Measurements from ENCODE around the gene BAZ1B.
"Not testable (repeated sequence)": the region's sequence is repeated elsewhere in the genome, so short reads cannot be mapped to it uniquely, and the experiment has no call there.

Gene BAZ1B

DNA sequence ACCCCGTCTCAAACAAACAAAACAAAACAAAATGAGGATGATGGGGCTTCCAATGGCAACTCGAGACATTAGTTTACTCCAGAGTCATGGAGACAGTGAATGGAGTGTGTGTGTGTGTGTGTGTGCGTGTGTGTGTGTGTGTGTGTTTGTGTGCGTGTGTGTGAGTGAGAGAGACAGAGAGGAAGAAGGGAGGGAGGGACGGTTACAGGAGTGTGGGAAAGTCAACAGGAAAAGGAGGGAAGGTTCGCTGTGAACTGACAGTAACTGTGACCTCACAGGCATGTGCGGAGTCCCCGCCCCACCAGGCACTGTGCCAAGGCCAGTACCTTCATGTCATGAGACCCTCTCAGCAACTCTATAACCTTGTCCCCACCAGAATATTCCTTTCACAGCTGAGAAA, 102.1 kb downstream of the BAZ1B start:
- not testable (repeated sequence) for H3K4me3 ChIP-seq (ENCODE audit: low read depth in 1 of 5, low read length in 5 of 5); H3K36me3 ChIP-seq (ENCODE audit: control insufficient read depth in 5 of 5, insufficient read depth in 5 of 5, low read length in 5 of 5); H3K27ac ChIP-seq (ENCODE audit: low read depth, low read length); H3K9ac ChIP-seq (ENCODE audit: low read length in 5 of 5); H3K27me3 ChIP-seq (ENCODE audit: control insufficient read depth in 5 of 5, insufficient read depth in 4 of 5, low read length in 5 of 5); H3K9me3 ChIP-seq (ENCODE audit: control insufficient read depth in 5 of 5, low read length in 5 of 5)
- peaks cover 0 to 14% (median 12%) of the 10 kb centered on the region in 5 donors for H3K4me1 ChIP-seq (ENCODE audit: control insufficient read depth in 5 of 5, insufficient read depth in 5 of 5, low read length in 5 of 5)

- no peak overlapping the region for H3K4me3 ChIP-seq (ENCODE audit: low read depth in 1 of 5, low read length in 5 of 5)
Measured at GRCh38 chr7:73418113-73418703, 103.9 kb downstream of the BAZ1B start.

GRCh38 chr7:73410541-73411131, 111.5 kb downstream of the BAZ1B start:
- not testable (repeated sequence) for H3K9me3 ChIP-seq (ENCODE audit: control insufficient read depth in 5 of 5, low read length in 5 of 5); H3K4me3 ChIP-seq (ENCODE audit: low read depth in 1 of 5, low read length in 5 of 5); H3K9ac ChIP-seq (ENCODE audit: low read length in 5 of 5); H3K4me1 ChIP-seq (ENCODE audit: control insufficient read depth in 5 of 5, insufficient read depth in 5 of 5, low read length in 5 of 5); H3K27ac ChIP-seq (ENCODE audit: low read depth, low read length); H3K27me3 ChIP-seq (ENCODE audit: control insufficient read depth in 5 of 5, insufficient read depth in 4 of 5, low read length in 5 of 5); H3K36me3 ChIP-seq (ENCODE audit: control insufficient read depth in 5 of 5, insufficient read depth in 5 of 5, low read length in 5 of 5)

More at GRCh38 chr7:73418113-73418703, 103.9 kb downstream of the BAZ1B start:
- no peaks in the 10 kb centered on the region for H3K36me3 ChIP-seq (ENCODE audit: control insufficient read depth in 5 of 5, insufficient read depth in 5 of 5, low read length in 5 of 5)
- H3K27ac ChIP-seq (ENCODE audit: low read depth, low read length), result no peak overlapping the region
- no peaks in the 10 kb centered on the region for H3K27me3 ChIP-seq (ENCODE audit: control insufficient read depth in 5 of 5, insufficient read depth in 4 of 5, low read length in 5 of 5)
- H3K9me3 ChIP-seq (ENCODE audit: control insufficient read depth in 5 of 5, low read length in 5 of 5), result no peaks in the 10 kb centered on the region
- no peaks in the 10 kb centered on the region for H3K4me1 ChIP-seq (ENCODE audit: control insufficient read depth in 5 of 5, insufficient read depth in 5 of 5, low read length in 5 of 5)
- H3K9ac ChIP-seq (ENCODE audit: low read length in 5 of 5), result no peak overlapping the region

DNA sequence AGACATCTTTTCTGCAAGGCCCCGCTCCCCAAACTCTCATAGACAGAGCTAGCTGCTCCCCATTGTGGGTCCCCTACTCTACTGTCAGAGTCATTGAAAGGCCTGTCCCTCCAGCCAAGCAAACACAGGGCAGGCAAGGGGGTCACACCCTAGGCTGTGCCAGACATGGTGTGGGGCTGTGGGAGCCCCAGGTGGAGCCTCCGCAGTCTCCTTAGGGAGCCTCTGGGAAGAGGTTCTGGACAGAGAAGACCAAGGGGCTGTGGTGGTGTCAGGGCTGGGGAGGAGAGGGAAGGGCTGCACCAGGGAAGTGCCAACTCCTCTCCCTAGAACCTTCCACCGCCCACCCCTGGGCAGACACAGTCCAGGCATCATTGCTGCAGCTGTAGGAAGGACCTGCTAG, 117.2 kb downstream of the BAZ1B start:
- H3K4me1 ChIP-seq (ENCODE audit: control insufficient read depth in 5 of 5, insufficient read depth in 5 of 5, low read length in 5 of 5); H3K36me3 ChIP-seq (ENCODE audit: control insufficient read depth in 5 of 5, insufficient read depth in 5 of 5, low read length in 5 of 5); H3K27ac ChIP-seq (ENCODE audit: low read depth, low read length); H3K27me3 ChIP-seq (ENCODE audit: control insufficient read depth in 5 of 5, insufficient read depth in 4 of 5, low read length in 5 of 5); H3K4me3 ChIP-seq (ENCODE audit: low read depth in 1 of 5, low read length in 5 of 5); H3K9ac ChIP-seq (ENCODE audit: low read length in 5 of 5); H3K9me3 ChIP-seq (ENCODE audit: control insufficient read depth in 5 of 5, low read length in 5 of 5): not testable (repeated sequence)

GRCh38 chr7:73399185-73400050, 122.7 kb downstream of the BAZ1B start:
- H3K9me3 ChIP-seq (ENCODE audit: control insufficient read depth in 5 of 5, low read length in 5 of 5); H3K36me3 ChIP-seq (ENCODE audit: control insufficient read depth in 5 of 5, insufficient read depth in 5 of 5, low read length in 5 of 5); H3K9ac ChIP-seq (ENCODE audit: low read length in 5 of 5); H3K27me3 ChIP-seq (ENCODE audit: control insufficient read depth in 5 of 5, insufficient read depth in 4 of 5, low read length in 5 of 5); H3K27ac ChIP-seq (ENCODE audit: low read depth, low read length): not testable (repeated sequence)
- Histone ChIP-seq H3K4me3 (ENCODE audit: low read depth in 1 of 5, low read length in 5 of 5) (peak overlapping the region; percentile 42 to 56 (median 49)), H3K4me1 (ENCODE audit: control insufficient read depth in 5 of 5, insufficient read depth in 5 of 5, low read length in 5 of 5) (peaks cover 5 to 34% (median 22%) of the 10 kb centered on the region in 5 donors)

DNA sequence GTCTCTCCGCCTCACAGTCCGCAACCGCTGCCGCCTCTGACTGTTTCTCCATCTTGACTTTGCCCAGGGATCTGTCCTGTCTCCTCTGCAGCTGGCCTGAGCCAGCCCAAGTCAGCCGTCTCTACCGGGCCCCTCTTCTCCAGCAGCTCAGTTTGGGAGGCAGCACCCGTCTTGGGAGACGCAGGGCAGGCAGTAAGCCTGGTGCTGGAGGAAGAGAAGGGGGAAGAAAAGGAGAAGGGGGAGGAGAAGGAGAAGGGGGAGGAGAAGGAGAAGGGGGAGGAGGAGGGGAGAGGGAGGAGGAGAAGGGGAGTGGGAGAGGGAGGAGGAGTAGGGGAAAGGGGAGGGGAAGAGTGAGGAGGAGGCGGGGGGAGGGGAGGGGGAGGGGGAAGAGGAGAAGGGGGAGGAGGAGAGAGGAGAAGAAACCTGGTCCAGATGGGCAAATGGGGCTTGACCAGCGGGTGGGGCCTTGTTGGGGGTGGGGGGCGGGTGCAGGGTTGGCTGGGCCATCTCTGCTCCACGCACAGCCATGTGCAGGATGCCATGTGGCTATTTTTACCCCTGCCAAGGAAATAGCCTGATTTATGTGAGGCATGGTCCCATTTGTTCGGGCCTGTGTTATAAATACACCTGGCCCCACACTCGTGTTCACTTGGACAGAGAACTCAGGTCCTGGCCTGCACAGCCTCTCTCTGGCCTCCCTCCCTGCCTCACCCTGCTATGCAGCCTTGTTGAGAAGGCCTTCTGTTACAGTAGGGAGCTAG, 124.4 kb downstream of the BAZ1B start:
- peak overlapping the region; percentile 72 for H3K27ac ChIP-seq (ENCODE audit: low read depth, low read length)
- H3K4me3 ChIP-seq (ENCODE audit: low read depth in 1 of 5, low read length in 5 of 5), result peak overlapping the region; percentile 57 to 84 (median 70)
- peaks cover 7 to 43% (median 31%) of the 10 kb centered on the region in 5 donors for H3K4me1 ChIP-seq (ENCODE audit: control insufficient read depth in 5 of 5, insufficient read depth in 5 of 5, low read length in 5 of 5)
- no peaks in the 10 kb centered on the region for H3K27me3 ChIP-seq (ENCODE audit: control insufficient read depth in 5 of 5, insufficient read depth in 4 of 5, low read length in 5 of 5)
- no peaks in the 10 kb centered on the region for H3K36me3 ChIP-seq (ENCODE audit: control insufficient read depth in 5 of 5, insufficient read depth in 5 of 5, low read length in 5 of 5)
- peak overlapping the region in 4 of 5 donors; percentile 56 to 81 (median 58) for H3K9ac ChIP-seq (ENCODE audit: low read length in 5 of 5)
- H3K9me3 ChIP-seq (ENCODE audit: control insufficient read depth in 5 of 5, low read length in 5 of 5), result no peaks in the 10 kb centered on the region

DNA sequence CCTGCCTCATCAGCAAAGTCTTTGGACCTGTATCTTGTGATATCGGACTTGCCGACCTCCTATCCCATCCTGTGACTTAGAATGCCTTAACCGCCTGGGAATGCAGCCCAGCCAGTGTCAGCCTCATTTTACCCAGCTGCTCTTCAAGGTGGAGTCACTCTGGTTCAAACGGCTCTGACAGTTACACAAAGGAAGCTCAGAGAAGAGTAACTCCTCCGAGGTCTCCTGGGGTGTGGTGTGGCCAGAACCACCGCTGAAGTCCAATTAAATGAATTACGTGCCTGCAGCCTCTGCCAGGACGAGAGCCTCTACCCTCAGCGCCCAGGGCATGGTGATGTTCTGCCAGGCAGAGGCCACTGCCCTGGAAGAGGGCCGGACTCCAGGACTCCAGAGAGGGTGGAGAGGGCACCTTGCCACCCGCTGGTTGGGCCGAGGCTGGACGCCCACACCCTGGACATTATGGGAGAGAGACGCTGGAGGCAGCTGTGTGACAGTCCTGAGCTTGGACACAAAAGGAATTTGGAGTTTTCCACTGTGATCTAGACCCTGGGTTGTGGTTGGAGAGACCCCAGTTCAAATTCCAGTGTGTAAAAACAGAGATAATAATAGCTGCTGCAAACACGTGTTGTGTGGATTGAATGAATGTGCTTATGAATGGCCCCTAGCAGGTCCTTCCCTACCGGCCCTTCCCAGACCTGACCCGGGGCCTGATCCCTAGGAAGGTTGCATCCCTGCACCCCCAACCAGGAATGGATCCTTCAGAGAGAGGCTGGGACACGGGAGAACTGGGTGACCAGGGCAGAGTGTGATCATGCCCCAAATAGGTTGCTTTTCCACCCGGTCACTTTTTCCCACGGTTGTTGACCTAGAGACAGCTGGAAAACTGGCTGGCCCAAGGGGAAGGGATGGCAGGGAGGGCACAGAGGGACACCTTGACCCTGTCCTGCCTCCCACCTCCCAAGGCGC, 126.3 kb downstream of the BAZ1B start:
- Histone ChIP-seq H3K27me3 (ENCODE audit: control insufficient read depth in 5 of 5, insufficient read depth in 4 of 5, low read length in 5 of 5) (no peaks in the 10 kb centered on the region), H3K27ac (ENCODE audit: low read depth, low read length) (peak overlapping the region; percentile 81), H3K9me3 (ENCODE audit: control insufficient read depth in 5 of 5, low read length in 5 of 5) (no peaks in the 10 kb centered on the region), H3K4me3 (ENCODE audit: low read depth in 1 of 5, low read length in 5 of 5) (peak overlapping the region; percentile 42 to 54 (median 50)), H3K9ac (ENCODE audit: low read length in 5 of 5) (no peak overlapping the region), H3K4me1 (ENCODE audit: control insufficient read depth in 5 of 5, insufficient read depth in 5 of 5, low read length in 5 of 5) (peaks cover 8 to 43% (median 31%) of the 10 kb centered on the region in 5 donors), H3K36me3 (ENCODE audit: control insufficient read depth in 5 of 5, insufficient read depth in 5 of 5, low read length in 5 of 5) (no peaks in the 10 kb centered on the region)

DNA sequence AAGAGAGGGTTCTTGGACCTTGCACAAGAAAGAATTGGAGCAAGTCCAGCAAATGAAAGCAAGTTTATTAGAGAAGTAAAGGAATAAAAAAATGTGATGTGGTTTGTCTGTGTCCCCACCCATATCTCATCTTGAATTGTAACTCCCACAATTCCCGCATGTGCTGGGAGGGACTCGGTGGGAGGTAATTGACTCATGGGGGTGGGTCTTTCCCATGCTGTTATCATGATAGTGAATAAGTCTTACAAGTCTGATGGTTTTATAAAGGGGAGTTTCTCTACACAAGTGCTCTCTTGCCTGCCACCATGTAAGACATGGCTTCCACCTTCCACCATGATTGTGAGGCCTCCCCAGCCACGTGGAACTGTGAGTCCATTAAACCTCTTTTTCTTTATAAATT, 127.7 kb downstream of the BAZ1B start:
- H3K27me3 ChIP-seq (ENCODE audit: control insufficient read depth in 5 of 5, insufficient read depth in 4 of 5, low read length in 5 of 5), result no peaks in the 10 kb centered on the region
- peak overlapping the region; percentile 81 for H3K27ac ChIP-seq (ENCODE audit: low read depth, low read length)
- H3K9me3 ChIP-seq (ENCODE audit: control insufficient read depth in 5 of 5, low read length in 5 of 5), result peaks cover 0 to 5% (median 2%) of the 10 kb centered on the region in 5 donors
- no peak overlapping the region for H3K4me3 ChIP-seq (ENCODE audit: low read depth in 1 of 5, low read length in 5 of 5)
- H3K4me1 ChIP-seq (ENCODE audit: control insufficient read depth in 5 of 5, insufficient read depth in 5 of 5, low read length in 5 of 5), result peaks cover 8 to 41% (median 31%) of the 10 kb centered on the region in 5 donors
- no peak overlapping the region for H3K9ac ChIP-seq (ENCODE audit: low read length in 5 of 5)
- no peaks in the 10 kb centered on the region for H3K36me3 ChIP-seq (ENCODE audit: control insufficient read depth in 5 of 5, insufficient read depth in 5 of 5, low read length in 5 of 5)

- Histone ChIP-seq H3K4me1 (ENCODE audit: control insufficient read depth in 5 of 5, insufficient read depth in 5 of 5, low read length in 5 of 5) (peaks cover 8 to 27% (median 22%) of the 10 kb centered on the region in 5 donors), H3K36me3 (ENCODE audit: control insufficient read depth in 5 of 5, insufficient read depth in 5 of 5, low read length in 5 of 5) (no peaks in the 10 kb centered on the region), H3K9me3 (ENCODE audit: control insufficient read depth in 5 of 5, low read length in 5 of 5) (peaks cover 5 to 26% (median 15%) of the 10 kb centered on the region in 5 donors), H3K27ac (ENCODE audit: low read depth, low read length) (no peak overlapping the region), H3K9ac (ENCODE audit: low read length in 5 of 5) (no peak overlapping the region), H3K4me3 (ENCODE audit: low read depth in 1 of 5, low read length in 5 of 5) (no peak overlapping the region), H3K27me3 (ENCODE audit: control insufficient read depth in 5 of 5, insufficient read depth in 4 of 5, low read length in 5 of 5) (no peaks in the 10 kb centered on the region)
Measured at GRCh38 chr7:73391396-73391795, 130.7 kb downstream of the BAZ1B start.

Measured in subcutaneous abdominal adipose tissue (tissue), 5 donors.